B cell (primary cell): ENCODE results near the gene RIN3. TPM values are rescaled to one million over a fixed set of nuclear protein-coding genes. Genes with fewer than 3 reads are reported as not detected.

Source experiments
- ATAC-seq: fragments of 200-7000 bp; cut with Tn5 transposase; one replicate; pipeline ENCODE4 v1.10.0; 2021; ENCODE audit warnings: low read depth, mild to moderate bottlenecking, moderate number of reproducible peaks, moderate library complexity
- CTCF ChIA-PET: fragments of 350-600 bp; sonication (Branson Sonifier 250); formaldehyde crosslinking; loops from one replicate; lab custom pipeline; 2021; ENCODE audit warnings: antibody characterized with exemption, inconsistent platforms; lab: Charles Lee
- POLR2A ChIA-PET: fragments of 350-600 bp; sonication (Branson Sonifier 250); formaldehyde crosslinking; loops from one replicate; lab custom pipeline; 2021; ENCODE audit warnings: antibody characterized with exemption; lab: Charles Lee
- DNase-seq: peaks from one replicate; pipeline ENCODE4 v3.0.0; 2013
- H2AFZ ChIP-seq: 2 replicates; pipeline ENCODE4 v1.6.1; 2012; ENCODE audit warnings: mild to moderate bottlenecking, low read depth, low read length; ENCODE audit not compliant: insufficient read depth, poor library complexity, severe bottlenecking
- H3K27ac ChIP-seq, 2 donors: 1 replicate in 1 of 2; 2 replicates in 1 of 2; pipeline ENCODE4 v1.5.1; 2012 to 2013; ENCODE audit warnings: low read length in 2 of 2, mild to moderate bottlenecking in 2 of 2, moderate library complexity in 1 of 2
- H3K27me3 ChIP-seq, 4 experiments: fragments of 200-600 bp in 1 of 4; sonication (generic) in 1 of 4; replicated peaks in 1 of 4; 1 replicate in 2 of 4; 2 replicates in 2 of 4; pipeline versions ENCODE4 v1.6.1 to v1.7.0; 2013 to 2016; ENCODE audit warnings: low read length in 3 of 4, mild to moderate bottlenecking in 2 of 4, mixed read lengths in 1 of 4, moderate library complexity in 1 of 4; ENCODE audit not compliant: insufficient read depth in 4 of 4, control insufficient read depth in 3 of 4; ENCODE audit errors: control extremely low read depth in 1 of 4
- H3K36me3 ChIP-seq, 2 experiments: replicated peaks in 1 of 2; 1 replicate in 1 of 2; 2 replicates in 1 of 2; pipeline versions ENCODE4 v1.6.1 to v1.7.1; 2013; ENCODE audit warnings: low read length in 1 of 2; ENCODE audit not compliant: insufficient read depth in 2 of 2, control insufficient read depth in 1 of 2; ENCODE audit errors: control extremely low read depth in 1 of 2, extremely low read depth in 1 of 2
- H3K4me1 ChIP-seq, 2 donors: fragments of 200-600 bp in 1 of 2; sonication (generic) in 1 of 2; 1 replicate in 1 of 2; 2 replicates in 1 of 2; pipeline versions ENCODE4 v1.5.1 to v1.6.1; 2013 to 2017; ENCODE audit warnings: low read length in 2 of 2; ENCODE audit not compliant: control insufficient read depth in 2 of 2, insufficient read depth in 2 of 2
- H3K4me2 ChIP-seq: replicated peaks from 2 replicates; pipeline ENCODE3; 2012; ENCODE audit warnings: mild to moderate bottlenecking, low read depth, low read length; ENCODE audit not compliant: poor library complexity, severe bottlenecking
- H3K4me3 ChIP-seq, 5 experiments: fragments of 200-600 bp in 1 of 5; sonication (generic) in 1 of 5; 1 replicate in 3 of 5; 2 replicates in 2 of 5; pipeline versions ENCODE4 v1.5.1 to v1.7.0; 2011 to 2016; ENCODE audit warnings: low read length in 4 of 5, mild to moderate bottlenecking in 4 of 5, low read depth in 2 of 5, control low read depth in 1 of 5, moderate library complexity in 1 of 5; ENCODE audit not compliant: insufficient read depth in 1 of 5; ENCODE audit errors: control extremely low read depth in 1 of 5, extremely low read depth in 1 of 5
- H3K79me2 ChIP-seq: fragments of 200-600 bp; sonication (generic); one replicate; pipeline ENCODE4 v1.6.0; 2016; ENCODE audit warnings: low read length; ENCODE audit not compliant: control insufficient read depth, insufficient read depth
- H3K9ac ChIP-seq: fragments of 200-600 bp; sonication (generic); 2 replicates; pipeline ENCODE4 v1.6.1; 2017; ENCODE audit warnings: mild to moderate bottlenecking, low read length, moderate library complexity
- H3K9me3 ChIP-seq, 3 donors: one replicate each; pipeline versions ENCODE4 v1.6.1 to v1.7.1; 2013; ENCODE audit warnings: low read length in 2 of 3; ENCODE audit not compliant: control insufficient read depth in 2 of 3, insufficient read depth in 1 of 3; ENCODE audit errors: control extremely low read depth in 1 of 3
- H4K20me1 ChIP-seq: 2 replicates; pipeline ENCODE4 v1.6.0; 2012; ENCODE audit warnings: mild to moderate bottlenecking, low read length; ENCODE audit not compliant: insufficient read depth, control insufficient read depth, poor library complexity, severe bottlenecking
- H3K27ac Mint-ChIP-seq: one replicate; pipeline ENCODE4 v1.8.0; 2021; ENCODE audit warnings: mixed read lengths
- H3K27me3 Mint-ChIP-seq: one replicate; pipeline ENCODE4 v1.8.0; 2021; ENCODE audit warnings: mixed read lengths
- H3K4me1 Mint-ChIP-seq: one replicate; pipeline ENCODE4 v1.8.0; 2021; ENCODE audit warnings: mixed read lengths
- H3K4me3 Mint-ChIP-seq: one replicate; pipeline ENCODE4 v1.8.0; 2021; ENCODE audit warnings: mixed read lengths
- H3K9me3 Mint-ChIP-seq: one replicate; pipeline ENCODE4 v1.8.0; 2022; ENCODE audit warnings: mixed read lengths; ENCODE audit not compliant: insufficient read depth
- EZH2 ChIP-seq: IDR thresholded peaks from 2 replicates; pipeline ENCODE4 v1.6.1; 2012; ENCODE audit warnings: borderline replicate concordance, low read depth, mild to moderate bottlenecking, moderate library complexity, low read length; ENCODE audit not compliant: insufficient read depth, poor library complexity, severe bottlenecking
- WGBS: methylation state at CpG from one replicate; pipeline ENCODE4 v1.1.5; 2013; ENCODE audit warnings: missing lambda C conversion rate; ENCODE audit not compliant: insufficient coverage; 5-methylcytosine and 5-hydroxymethylcytosine counted together
- intact Hi-C: fragments of 100-400 bp; cut with micrococcal nuclease; formaldehyde crosslinking; loops from one replicate; pipeline ENCODE4 v1.10.0; 2022
- polyA plus RNA-seq: library from polyadenylated mRNA; depleted of rRNA; stranded (reverse); fragments of >200 nt; gene quantifications from 2 replicates; pipeline ENCODE4 v1.2.3, GENCODE V29; 2012
- total RNA-seq, 2 donors: library from RNA; stranded (reverse); fragments of 120-200 nt in 1 of 2; gene quantifications; 1 replicate in 1 of 2; 2 replicates in 1 of 2; pipeline versions ENCODE4 v1.2.3 to v1.2.4, GENCODE V29; 2013 to 2022
- TF ChIP-seq, protein P1 (sequence below): fragments of 200-600 bp; IDR thresholded peaks from one replicate; pipeline ENCODE4 v1.8.0; 2022; ENCODE audit warnings: antibody characterized with exemption, mild to moderate bottlenecking

Gene RIN3
- total and polyA plus RNA-seq, 2 donors (not counting 1 experiment from before 2014, with no cell fraction given): 62.1 to 123 TPM

DNA sequence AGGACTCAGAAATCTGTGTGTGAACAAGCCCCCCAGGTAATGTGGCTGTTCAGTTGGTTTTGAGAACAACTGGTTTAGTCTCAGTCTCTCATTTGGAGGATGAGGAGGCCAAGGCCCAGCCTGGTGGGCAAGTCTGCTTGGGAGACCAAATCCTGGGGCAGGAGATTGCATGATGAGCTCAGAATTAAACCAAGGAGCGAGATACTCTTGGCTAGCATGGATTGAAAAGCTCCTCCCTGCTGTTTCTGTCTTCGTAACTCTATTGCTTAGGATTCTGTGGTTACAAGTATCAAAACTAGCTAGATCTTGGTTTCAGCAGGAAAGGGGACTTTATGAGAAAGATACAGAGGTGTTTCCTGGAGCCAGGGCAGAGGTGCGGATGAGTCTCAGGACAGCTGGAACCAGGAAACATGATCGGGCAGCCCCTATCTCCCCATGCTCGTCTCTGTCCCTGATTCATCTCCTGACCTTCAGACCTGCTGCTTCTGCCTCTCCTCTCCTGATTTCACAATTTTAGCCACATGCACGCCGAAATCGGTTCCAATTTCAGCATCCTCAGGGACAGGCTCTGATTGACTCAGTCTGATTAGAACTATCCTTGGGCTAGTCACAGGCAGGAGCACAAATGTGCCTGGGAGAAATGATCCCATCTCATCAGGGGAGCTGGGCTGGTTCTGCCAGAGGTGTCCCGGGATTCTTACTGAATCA, 40.2 kb upstream of the RIN3 start:
- no peak overlapping the region for H2AFZ ChIP-seq
- H3K4me1 Mint-ChIP-seq: no peaks in the 10 kb centered on the region
- CTCF ChIA-PET: interaction anchor here (0.6 kb wide), 1 partner anchor 12 kb away, joined by 3 read pairs; no protein-coding TSS in a partner anchor

DNA sequence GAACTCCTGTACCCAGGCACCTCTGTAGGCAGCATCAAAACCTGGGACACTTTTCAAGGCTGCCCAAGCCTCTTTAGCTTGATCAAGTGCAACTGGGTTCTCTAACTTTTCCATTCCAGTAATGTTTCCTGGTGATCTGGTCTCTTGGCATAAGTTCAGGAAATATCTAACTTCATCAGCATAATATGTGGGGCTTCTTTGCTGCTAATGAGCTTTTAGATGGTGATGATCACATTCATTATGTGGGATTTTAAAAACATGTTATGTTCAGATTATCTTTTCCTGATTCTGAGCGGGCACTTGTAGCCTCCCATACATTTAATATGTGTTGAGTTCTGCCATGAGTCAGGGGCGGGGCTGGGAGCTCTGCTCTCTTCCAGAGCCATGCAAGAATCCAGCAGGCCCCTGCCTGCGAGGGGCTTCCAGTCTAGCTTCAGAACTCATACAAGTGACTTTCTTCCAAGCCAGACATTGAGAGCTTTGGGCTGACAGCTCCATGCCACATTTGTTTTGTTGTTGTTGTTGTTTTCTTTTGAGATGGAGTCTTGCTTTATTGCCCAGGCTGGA, 39.5 kb upstream of the RIN3 start:
- CTCF ChIA-PET: interaction anchor here (0.6 kb wide), 1 partner anchor 13 kb away, joined by 3 read pairs; no protein-coding TSS in a partner anchor
- Histone ChIP-seq H2AFZ (no peak overlapping the region), H4K20me1 (no peaks in the 10 kb centered on the region), H3K4me3 (no peak overlapping the region), H3K27me3 (no peaks in the 10 kb centered on the region), H3K9me3 (peaks cover 0 to 4% (median under 1%) of the 10 kb centered on the region in 3 donors), H3K4me1 (no peaks in the 10 kb centered on the region), H3K79me2 (no peaks in the 10 kb centered on the region), H3K9ac (no peak overlapping the region), H3K36me3 (no peaks in the 10 kb centered on the region), H3K27ac (no peak overlapping the region), H3K4me2 (no peak overlapping the region)
- POLR2A ChIA-PET: no interaction called here
- Mint-ChIP-seq H3K4me1 (no peaks in the 10 kb centered on the region), H3K4me3 (no peak overlapping the region), H3K27me3 (peaks cover under 1% of the 10 kb centered on the region), H3K27ac (no peak overlapping the region), H3K9me3 (peaks cover 3% of the 10 kb centered on the region)
- TF ChIP-seq EZH2: no peak
- TF ChIP-seq, protein P1, sequence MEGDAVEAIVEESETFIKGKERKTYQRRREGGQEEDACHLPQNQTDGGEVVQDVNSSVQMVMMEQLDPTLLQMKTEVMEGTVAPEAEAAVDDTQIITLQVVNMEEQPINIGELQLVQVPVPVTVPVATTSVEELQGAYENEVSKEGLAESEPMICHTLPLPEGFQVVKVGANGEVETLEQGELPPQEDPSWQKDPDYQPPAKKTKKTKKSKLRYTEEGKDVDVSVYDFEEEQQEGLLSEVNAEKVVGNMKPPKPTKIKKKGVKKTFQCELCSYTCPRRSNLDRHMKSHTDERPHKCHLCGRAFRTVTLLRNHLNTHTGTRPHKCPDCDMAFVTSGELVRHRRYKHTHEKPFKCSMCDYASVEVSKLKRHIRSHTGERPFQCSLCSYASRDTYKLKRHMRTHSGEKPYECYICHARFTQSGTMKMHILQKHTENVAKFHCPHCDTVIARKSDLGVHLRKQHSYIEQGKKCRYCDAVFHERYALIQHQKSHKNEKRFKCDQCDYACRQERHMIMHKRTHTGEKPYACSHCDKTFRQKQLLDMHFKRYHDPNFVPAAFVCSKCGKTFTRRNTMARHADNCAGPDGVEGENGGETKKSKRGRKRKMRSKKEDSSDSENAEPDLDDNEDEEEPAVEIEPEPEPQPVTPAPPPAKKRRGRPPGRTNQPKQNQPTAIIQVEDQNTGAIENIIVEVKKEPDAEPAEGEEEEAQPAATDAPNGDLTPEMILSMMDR: no peak
- ATAC-seq (no peak), DNase-seq (no peak)
- 94% methylated on average over 2 of the region's 3 CpGs for WGBS
- intact Hi-C loops: no loop called here

More for the DNA sequence above, 40.2 kb upstream of the RIN3 start:
- Histone ChIP-seq H3K4me2 (no peak overlapping the region), H3K27me3 (no peaks in the 10 kb centered on the region), H3K4me3 (no peak overlapping the region), H3K9ac (no peak overlapping the region), H3K79me2 (no peaks in the 10 kb centered on the region), H3K27ac (no peak overlapping the region), H3K9me3 (peaks cover 0 to 5% (median 0%) of the 10 kb centered on the region in 3 donors), H3K36me3 (no peaks in the 10 kb centered on the region), H4K20me1 (no peaks in the 10 kb centered on the region), H3K4me1 (no peaks in the 10 kb centered on the region)
- TF ChIP-seq, protein P1: no peak
- no peak for TF ChIP-seq EZH2
- POLR2A ChIA-PET: no interaction called here
- Mint-ChIP-seq H3K9me3 (peaks cover 2% of the 10 kb centered on the region), H3K27ac (no peak overlapping the region), H3K4me3 (no peak overlapping the region), H3K27me3 (no peaks in the 10 kb centered on the region)
- 89% methylated on average over 9 of the region's 9 CpGs for WGBS
- intact Hi-C loops: no loop called here
- no peak for DNase-seq
- no peak for ATAC-seq
